Stimulated activated CD8-positive, alpha-beta memory T cell treated with anti-CD3 and anti-CD28 coated beads, Interleukin-15, amount 100 ng/mL, for 4 hours (primary cell): ENCODE results near the gene KMT5C.

Experiments used
- DNase-seq, 2 donors: peaks; one replicate each; pipeline ENCODE4 v3.0.0-alpha.2; 2020; ENCODE audit warnings: low read depth in 2 of 2

KMT5C gene

GRCh38 chr19:55385724-55386492 lies 46.2 kb downstream of the KMT5C start, which contains the start of gene RPL28:
Gene RPL28, plus strand, starts transcription at chr19:55385932. Its CDS starts 426 bp downstream, at chr19:55386358.
- peak; percentile 96 to 98 for DNase-seq

GRCh38 chr19:55386493-55386971 lies 46.9 kb downstream of the KMT5C start:
- no peak for DNase-seq

GRCh38 chr19:55387736-55388497 lies 48.2 kb downstream of the KMT5C start:
- no peak for DNase-seq

GRCh38 chr19:55389386-55390317 lies 50.0 kb downstream of the KMT5C start:
- DNase-seq, result no peak

GRCh38 chr19:55390461-55390880 lies 50.8 kb downstream of the KMT5C start:
- DNase-seq, result no peak

GRCh38 chr19:55391191-55391670 lies 51.6 kb downstream of the KMT5C start:
- DNase-seq, result no peak

- no peak for DNase-seq
Measured at GRCh38 chr19:55391702-55392615, 52.3 kb downstream of the KMT5C start.

GRCh38 chr19:55392820-55393761 lies 53.4 kb downstream of the KMT5C start:
- DNase-seq, result no peak
